Neural cell (in vitro differentiated cells): ENCODE results near the gene INTS12. TPM values are rescaled to one million over a fixed set of nuclear protein-coding genes. Genes with fewer than 3 reads are reported as not detected.

Source experiments
- H2AFZ ChIP-seq: fragments of 200-600, 300-800 bp; sonication (generic), shearing (Covaris generic); 2 replicates; pipeline ENCODE4 v1.6.0; 2014; ENCODE audit warnings: low read depth, mild to moderate bottlenecking, antibody characterized with exemption, low read length, moderate library complexity
- H3F3A ChIP-seq: fragments of 200-600 bp; shearing (Covaris generic); 2 replicates; pipeline ENCODE4 v1.6.1; 2016; ENCODE audit warnings: mild to moderate bottlenecking, moderate library complexity, mixed read lengths, antibody characterized with exemption, low read length; ENCODE audit not compliant: insufficient read depth, poor library complexity, severe bottlenecking
- H3K27ac ChIP-seq: fragments of 200-600, 300-800 bp; sonication (generic), shearing (Covaris generic); 2 replicates; pipeline ENCODE4 v1.5.1; 2014; ENCODE audit warnings: mild to moderate bottlenecking, low read length, moderate library complexity
- H3K27me3 ChIP-seq: fragments of 300-800, 200-600 bp; sonication (generic), shearing (Covaris generic); 2 replicates; pipeline ENCODE4 v1.6.0; 2014; ENCODE audit warnings: mild to moderate bottlenecking, low read depth, low read length, moderate library complexity; ENCODE audit not compliant: insufficient read depth
- H3K36me3 ChIP-seq: fragments of 300-800, 200-600 bp; sonication (generic), shearing (Covaris generic); 2 replicates; pipeline ENCODE4 v1.5.1; 2014; ENCODE audit warnings: mild to moderate bottlenecking, antibody characterized with exemption, low read length, moderate library complexity; ENCODE audit not compliant: insufficient read depth
- H3K4me2 ChIP-seq: fragments of 300-800, 200-600 bp; sonication (generic), shearing (Covaris generic); 2 replicates; pipeline ENCODE4 v1.6.0; 2014; ENCODE audit warnings: mild to moderate bottlenecking, low read length
- H3K4me3 ChIP-seq: fragments of 300-800, 200-600 bp; sonication (generic), shearing (Covaris generic); 2 replicates; pipeline ENCODE4 v1.5.1; 2014; ENCODE audit warnings: mild to moderate bottlenecking, low read length, moderate library complexity
- H3K79me2 ChIP-seq: fragments of 200-600 bp; shearing (Covaris generic); replicated peaks from 2 replicates; pipeline ENCODE4 v1.6.0; 2014; ENCODE audit warnings: mild to moderate bottlenecking, low read length, moderate library complexity; ENCODE audit not compliant: insufficient read depth
- H3K9ac ChIP-seq: fragments of 300-800, 200-600 bp; sonication (generic), shearing (Covaris generic); 2 replicates; pipeline ENCODE4 v1.6.1; 2016; ENCODE audit warnings: mild to moderate bottlenecking, low read length, mixed read lengths
- H3K9me2 ChIP-seq: fragments of 200-600 bp; shearing (Covaris generic); 2 replicates; pipeline ENCODE4 v1.6.1; 2016; ENCODE audit warnings: mild to moderate bottlenecking, low read length, mixed read lengths; ENCODE audit not compliant: insufficient read depth
- H3K9me3 ChIP-seq: fragments of 200-600, 300-800 bp; sonication (generic), shearing (Covaris generic); 2 replicates; pipeline ENCODE4 v1.6.1; 2016; ENCODE audit warnings: mild to moderate bottlenecking, mixed run types, low read length, moderate library complexity, mixed read lengths
- H4K20me1 ChIP-seq: fragments of 200-600 bp; shearing (Covaris generic); 2 replicates; pipeline ENCODE4 v1.6.1; 2016; ENCODE audit warnings: mild to moderate bottlenecking, mixed run types; ENCODE audit not compliant: insufficient read depth
- CTCF ChIP-seq: fragments of 450-650 bp; IDR thresholded peaks from 2 replicates; pipeline ENCODE4 v1.5.1; 2014; ENCODE audit warnings: antibody characterized with exemption, mild to moderate bottlenecking, moderate library complexity; ENCODE audit not compliant: poor library complexity, severe bottlenecking
- EP300 ChIP-seq: fragments of 450-650 bp; conservative IDR thresholded peaks from 2 replicates; pipeline ENCODE4 v1.6.1; 2014; ENCODE audit warnings: antibody characterized with exemption, mild to moderate bottlenecking, moderate library complexity; ENCODE audit not compliant: poor library complexity, severe bottlenecking
- EZH2 ChIP-seq: fragments of 200-600, 300-800 bp; shearing (Covaris generic), sonication (generic); IDR thresholded peaks from 2 replicates; pipeline ENCODE4 v1.6.1; 2014; ENCODE audit warnings: antibody characterized with exemption, low read length, borderline replicate concordance, mild to moderate bottlenecking; ENCODE audit not compliant: insufficient read depth, poor library complexity, severe bottlenecking
- MXI1 ChIP-seq: fragments of 450-650 bp; conservative IDR thresholded peaks from 2 replicates; pipeline ENCODE4 v1.6.1; 2014; ENCODE audit warnings: antibody characterized with exemption, mild to moderate bottlenecking; ENCODE audit not compliant: poor library complexity, severe bottlenecking
- POLR2AphosphoS5 ChIP-seq: IDR thresholded peaks from 2 replicates; pipeline ENCODE4 v1.6.1; 2012
- RAD21 ChIP-seq: fragments of 450-650 bp; conservative IDR thresholded peaks from 2 replicates; pipeline ENCODE4 v1.6.1; 2014; ENCODE audit warnings: antibody characterized with exemption, mild to moderate bottlenecking, moderate library complexity
- REST ChIP-seq: IDR thresholded peaks from 2 replicates; pipeline ENCODE4 v1.6.1; 2012; ENCODE audit warnings: borderline replicate concordance
- SMC3 ChIP-seq: fragments of 450-650 bp; conservative IDR thresholded peaks from 2 replicates; pipeline ENCODE4 v1.6.1; 2014; ENCODE audit warnings: antibody characterized with exemption, mild to moderate bottlenecking, moderate library complexity; ENCODE audit not compliant: poor library complexity
- TAF1 ChIP-seq: IDR thresholded peaks from 2 replicates; pipeline ENCODE4 v1.6.1; 2012; ENCODE audit warnings: low read depth
- polyA plus RNA-seq: library from polyadenylated mRNA; depleted of rRNA; stranded (reverse); fragments of >200 nt; gene quantifications from 2 replicates; pipeline ENCODE4 v1.2.3, GENCODE V29; 2014

The INTS12 gene
- polyA plus RNA-seq, 1 donor from 2014 or later, result 24.2 TPM

- no peak overlapping the region for H3K4me3 ChIP-seq
- no peak overlapping the region for H3K9ac ChIP-seq
- no peak for TF ChIP-seq EZH2
- no peak for TF ChIP-seq REST
- TF ChIP-seq CTCF, result no peak
- TF ChIP-seq SMC3, result no peak
- H3K79me2 ChIP-seq, result no peaks in the 10 kb centered on the region
- H3K27ac ChIP-seq, result no peak overlapping the region
- H3K9me3 ChIP-seq, result no peaks in the 10 kb centered on the region
- H4K20me1 ChIP-seq, result no peaks in the 10 kb centered on the region
- no peaks in the 10 kb centered on the region for H3F3A ChIP-seq
- no peak overlapping the region for H3K4me2 ChIP-seq
- H3K9me2 ChIP-seq, result no peaks in the 10 kb centered on the region
- no peak overlapping the region for H2AFZ ChIP-seq
- H3K27me3 ChIP-seq, result no peaks in the 10 kb centered on the region
- H3K36me3 ChIP-seq, result no peaks in the 10 kb centered on the region
Observed at GRCh38 chr4:105652286-105652888, 56.1 kb downstream of the INTS12 start.

- no peak overlapping the region for H2AFZ ChIP-seq
Observed at GRCh38 chr4:105651884-105652283, 56.6 kb downstream of the INTS12 start.

More at GRCh38 chr4:105651884-105652283, 56.6 kb downstream of the INTS12 start:
- no peaks in the 10 kb centered on the region for H3F3A ChIP-seq
- no peak for TF ChIP-seq SMC3
- no peak for TF ChIP-seq EZH2
- TF ChIP-seq MXI1, result no peak
- no peak for TF ChIP-seq CTCF
- no peak for TF ChIP-seq TAF1
- TF ChIP-seq POLR2AphosphoS5, result no peak
- TF ChIP-seq EP300, result no peak
- no peak for TF ChIP-seq REST
- TF ChIP-seq RAD21, result no peak
- H3K4me3 ChIP-seq, result no peak overlapping the region
- no peak overlapping the region for H3K4me2 ChIP-seq
- H3K9ac ChIP-seq, result no peak overlapping the region
- H4K20me1 ChIP-seq, result no peaks in the 10 kb centered on the region
- H3K27ac ChIP-seq, result no peak overlapping the region
- H3K79me2 ChIP-seq, result no peaks in the 10 kb centered on the region
- no peaks in the 10 kb centered on the region for H3K36me3 ChIP-seq
- no peaks in the 10 kb centered on the region for H3K27me3 ChIP-seq
- H3K9me2 ChIP-seq, result no peaks in the 10 kb centered on the region
- no peaks in the 10 kb centered on the region for H3K9me3 ChIP-seq
